RCC 7860 (cell line): ENCODE measurements around the gene ZNF205.
"Not testable (repeated sequence)": the region's sequence is repeated elsewhere in the genome, so short reads cannot be mapped to it uniquely, and the experiment has no call there.

Source experiments
- DNase-seq: peaks from one replicate; pipeline ENCODE4 v3.0.0-alpha.2; 2015; ENCODE audit warnings: low spot score
- FAIRE-seq: peaks from 2 replicates; lab custom pipeline; 2012; peaks lifted over from hg19 to GRCh38; lab: Jason Lieb, UNC

Gene ZNF205

DNA sequence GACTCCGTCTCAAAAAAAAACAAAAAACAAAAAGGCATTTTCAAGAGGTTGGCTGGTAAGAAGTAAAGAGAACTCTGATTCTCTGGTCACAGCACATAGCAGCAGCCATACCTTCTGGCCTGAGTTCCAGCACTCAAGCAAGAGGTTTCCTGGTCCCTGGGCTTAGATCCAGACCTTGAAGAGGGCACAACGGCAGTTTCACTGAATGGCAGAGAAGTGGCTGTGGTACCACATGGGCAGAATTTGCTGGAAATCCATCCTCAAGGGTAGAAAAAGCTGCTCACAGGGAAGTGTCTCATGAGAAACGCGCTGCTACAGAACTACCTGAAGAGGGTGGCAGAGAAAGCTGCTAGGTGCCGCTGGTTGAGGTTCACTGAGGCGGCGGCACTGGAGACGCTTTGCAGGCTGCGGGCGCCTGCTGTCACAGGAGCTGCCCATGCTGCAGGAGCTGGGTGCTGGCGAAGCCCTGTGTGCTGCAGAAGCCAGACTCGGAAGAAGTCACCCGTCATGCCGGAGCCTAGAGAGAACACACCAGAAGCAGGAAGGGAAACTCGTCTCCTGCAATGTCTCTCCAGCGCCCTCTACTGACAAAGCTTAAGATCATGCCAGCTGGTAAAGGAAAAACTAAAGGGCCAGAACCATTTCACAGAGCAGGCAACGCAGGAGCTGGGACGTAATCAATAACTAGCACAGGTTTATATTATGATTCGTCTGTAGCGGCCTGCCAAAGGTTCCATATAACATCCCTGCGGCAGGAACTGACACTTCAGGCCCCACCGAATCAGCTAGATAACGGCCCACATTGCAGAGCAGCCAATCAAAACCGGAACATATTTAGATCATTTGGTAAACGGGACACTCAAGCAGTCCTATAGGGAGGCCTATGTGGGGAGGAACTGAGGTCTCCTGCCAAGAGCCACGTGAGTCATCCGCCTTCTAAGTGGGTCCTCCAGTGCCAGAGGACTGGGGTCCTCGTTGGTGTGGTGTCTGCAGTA, 17.0 kb downstream of the ZNF205 start:
- DNase-seq (peak; percentile 66), FAIRE-seq (no peak)

DNA sequence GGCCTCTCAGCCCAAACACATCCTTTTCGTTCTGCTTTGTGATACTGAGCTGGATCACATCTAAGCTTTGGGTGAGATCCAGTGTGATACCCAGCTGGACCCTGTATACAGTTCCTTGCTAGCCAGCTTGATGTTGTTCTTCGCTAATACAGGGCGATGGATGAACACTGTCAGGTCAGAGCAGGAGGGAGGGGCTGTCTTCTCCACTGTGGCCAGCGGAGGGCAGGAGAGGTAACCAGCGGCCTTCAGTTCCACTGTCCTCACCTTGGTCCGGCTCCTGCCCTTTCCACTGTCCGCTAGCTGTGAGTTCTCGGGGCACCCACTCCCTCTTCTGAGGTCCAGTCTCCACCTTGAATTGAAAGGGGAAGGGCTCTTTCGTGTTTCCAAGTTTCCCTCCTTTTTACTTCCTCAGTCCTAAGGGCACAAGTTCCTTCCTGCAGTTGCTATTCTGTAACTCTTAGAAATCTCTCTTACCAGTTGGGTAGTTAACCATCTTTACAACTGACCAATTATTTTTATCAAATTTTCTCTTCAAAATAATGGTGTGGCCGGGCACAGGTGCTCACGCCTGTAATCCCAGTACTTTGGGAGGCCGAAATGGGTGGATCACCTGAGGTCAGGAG, 19.5 kb downstream of the ZNF205 start:
- peak; percentile 21 for DNase-seq
- no peak for FAIRE-seq

DNA sequence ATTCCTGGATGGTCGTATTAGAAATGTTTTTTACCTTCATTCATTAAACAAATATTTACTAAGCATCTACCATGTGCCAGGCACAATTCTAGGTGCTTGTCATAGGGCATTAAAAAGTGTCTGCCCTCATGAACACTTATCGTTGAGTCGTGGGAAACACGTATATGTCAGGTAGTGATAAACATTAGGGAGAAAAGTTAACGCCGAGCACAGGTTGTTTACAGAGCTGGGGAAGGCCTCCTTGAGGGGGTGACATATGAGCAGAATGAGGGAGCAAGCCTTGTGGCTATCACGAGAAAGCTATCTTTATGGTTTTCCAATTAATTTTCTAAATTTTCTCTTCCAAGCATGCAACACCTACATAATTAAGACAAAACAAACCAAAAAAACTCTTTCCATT, 21.5 kb downstream of the ZNF205 start:
- DNase-seq = no peak
- FAIRE-seq = no peak

DNA sequence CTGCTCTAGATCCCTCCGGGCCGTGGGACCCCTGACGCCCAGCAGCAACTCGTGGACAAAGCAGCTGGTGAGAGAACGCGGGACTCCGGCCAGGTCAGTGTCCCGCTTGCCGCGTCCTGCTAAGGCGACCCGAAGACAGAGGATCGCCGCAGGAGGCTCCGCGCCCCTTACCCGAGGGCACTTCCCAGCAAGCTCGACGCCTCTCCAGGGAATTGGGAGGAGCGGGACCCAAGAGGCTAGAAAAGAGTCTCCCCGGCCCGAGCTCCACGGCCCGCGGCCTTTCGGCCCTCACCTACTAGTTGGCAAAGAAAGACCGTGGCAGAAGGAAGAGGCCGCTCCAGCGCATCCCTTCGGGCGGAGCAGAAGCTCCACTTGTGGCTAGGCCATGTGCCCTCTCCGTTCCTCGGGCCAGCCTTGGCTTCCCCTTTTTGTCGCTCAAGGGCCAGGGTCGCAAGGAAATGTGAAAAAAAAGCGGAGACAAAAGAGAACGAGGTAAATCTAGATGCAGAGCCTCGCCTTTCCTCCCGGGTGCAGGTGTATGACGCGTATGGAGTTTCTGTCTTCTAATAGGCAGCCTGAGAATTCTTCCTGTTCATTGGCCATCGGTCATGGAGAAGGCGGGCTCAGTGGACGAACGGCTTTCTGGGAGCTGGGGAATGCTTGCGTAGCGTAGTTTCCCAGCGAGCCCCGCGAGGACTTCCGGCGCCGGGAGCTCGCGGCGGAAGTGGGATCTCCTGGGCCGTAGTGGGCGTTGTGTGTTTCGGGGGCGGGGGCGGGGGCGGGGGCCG, 22.1 kb downstream of the ZNF205 start, which contains the start of gene ZNF213:
Gene ZNF213 (plus strand): TSS at position 692 of the 788 bp plus-strand sequence. CDS start 2,252 bp downstream, outside the sequence.
- FAIRE-seq = peak; percentile 80
- peak; percentile 95 for DNase-seq

DNA sequence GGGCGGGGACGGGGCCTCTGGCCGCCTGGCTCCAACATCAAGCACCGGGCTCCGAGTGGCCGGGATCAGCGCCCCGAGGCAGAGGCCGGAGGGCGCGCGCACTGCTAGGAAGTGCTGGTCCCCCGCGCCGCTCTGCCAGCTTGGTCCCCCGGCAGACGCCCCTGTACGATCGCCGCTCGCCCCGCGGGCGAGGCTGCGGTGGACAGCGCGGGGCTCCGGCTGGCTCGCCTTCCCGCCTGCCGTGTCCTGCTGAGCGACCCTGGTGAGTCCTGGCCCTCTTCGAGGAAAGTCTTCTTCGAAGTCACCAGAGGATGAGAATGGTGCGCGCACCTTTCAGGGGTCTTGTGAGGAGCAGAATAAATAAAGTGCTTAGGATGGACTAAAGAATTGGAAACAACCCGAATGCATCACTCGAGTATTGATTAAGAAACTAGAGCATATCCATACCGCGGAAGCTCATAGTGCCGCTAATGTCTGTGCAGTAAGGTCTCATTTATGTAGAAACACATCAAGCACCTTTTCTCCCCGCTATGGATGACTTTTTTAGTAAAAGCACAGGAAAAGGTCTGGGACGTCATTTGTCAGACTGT, 22.8 kb downstream of the ZNF205 start:
- DNase-seq = no peak
- no peak for FAIRE-seq

DNA sequence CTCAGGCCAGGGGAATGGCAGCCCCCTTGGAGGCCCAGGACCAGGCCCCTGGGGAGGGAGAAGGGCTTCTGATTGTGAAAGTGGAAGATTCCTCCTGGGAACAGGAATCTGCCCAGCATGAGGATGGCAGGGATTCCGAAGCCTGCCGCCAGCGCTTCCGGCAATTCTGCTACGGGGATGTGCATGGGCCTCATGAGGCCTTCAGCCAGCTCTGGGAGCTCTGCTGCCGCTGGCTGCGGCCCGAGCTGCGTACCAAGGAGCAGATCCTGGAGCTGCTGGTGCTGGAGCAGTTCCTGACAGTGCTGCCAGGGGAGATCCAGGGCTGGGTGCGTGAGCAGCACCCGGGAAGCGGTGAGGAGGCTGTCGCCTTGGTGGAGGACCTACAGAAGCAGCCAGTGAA, 24.9 kb downstream of the ZNF205 start:
- no peak for DNase-seq
- FAIRE-seq = no peak

DNA sequence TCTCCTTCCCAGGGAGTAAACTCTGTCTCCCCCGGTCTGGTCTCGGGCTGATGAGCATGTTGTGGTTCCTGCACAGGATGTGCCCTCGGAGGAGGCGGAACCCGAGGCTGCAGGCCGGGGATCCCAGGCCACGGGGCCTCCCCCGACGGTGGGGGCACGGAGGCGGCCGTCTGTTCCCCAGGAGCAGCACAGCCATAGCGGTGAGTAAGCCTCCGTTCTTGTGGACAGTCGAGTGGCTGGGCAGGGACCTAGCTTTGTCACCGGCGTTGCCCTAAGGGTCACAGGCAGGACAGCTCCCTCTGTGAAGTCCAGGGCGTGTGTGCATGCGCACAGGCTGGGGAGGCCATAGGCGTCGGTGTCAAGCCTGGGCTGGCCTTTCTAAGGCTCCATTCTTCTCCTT, 26.0 kb downstream of the ZNF205 start:
- peak; percentile 19 for DNase-seq
- no peak for FAIRE-seq

DNA sequence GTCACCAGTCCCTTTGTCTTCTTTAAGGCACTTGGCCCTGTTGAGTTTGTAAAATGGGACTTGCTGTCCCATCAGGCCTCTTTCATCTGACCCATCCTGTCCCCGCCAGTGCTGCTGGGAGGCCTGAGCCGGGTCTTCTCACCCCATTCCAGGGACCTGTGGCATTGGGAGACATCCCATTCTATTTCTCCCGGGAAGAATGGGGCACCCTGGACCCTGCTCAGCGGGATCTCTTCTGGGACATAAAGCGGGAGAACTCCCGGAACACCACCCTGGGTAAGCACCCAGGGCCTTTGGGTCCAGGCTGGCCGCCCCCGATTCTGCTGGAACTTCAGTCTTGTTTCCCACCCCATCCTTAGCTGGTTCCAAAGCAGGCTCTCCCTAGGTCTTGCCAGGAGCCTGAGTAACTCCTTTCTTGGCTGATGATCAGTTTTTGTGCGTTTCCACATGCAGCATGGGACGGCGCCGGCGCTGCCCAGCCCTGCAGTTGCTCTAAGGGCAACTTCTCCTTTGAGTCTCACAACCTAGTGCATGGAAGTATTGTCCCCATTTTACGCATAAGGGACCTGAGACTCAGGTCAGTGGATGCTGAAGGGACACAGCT, 26.5 kb downstream of the ZNF205 start:
- FAIRE-seq (no peak), DNase-seq (no peak)

DNA sequence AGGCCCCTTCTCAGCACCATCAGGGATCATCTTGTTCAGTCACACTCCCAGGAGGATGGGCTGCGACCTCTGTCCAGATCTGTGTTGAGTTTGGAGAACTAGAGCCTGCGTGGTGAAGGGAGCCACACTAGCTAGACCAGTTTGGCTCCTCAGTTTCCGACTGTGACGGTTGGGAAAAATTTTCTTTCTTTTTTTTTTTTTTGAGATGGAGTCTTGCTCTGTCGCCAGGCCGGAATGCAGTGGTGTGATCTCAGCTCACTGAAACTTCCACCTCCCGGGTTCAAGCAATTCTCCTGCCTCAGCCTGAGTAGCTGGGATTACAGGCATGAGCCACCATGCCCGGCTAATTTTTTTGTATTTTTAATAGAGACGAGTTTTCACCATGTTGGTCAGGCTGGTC, 27.2 kb downstream of the ZNF205 start:
- not testable (repeated sequence) for DNase-seq, FAIRE-seq

DNA sequence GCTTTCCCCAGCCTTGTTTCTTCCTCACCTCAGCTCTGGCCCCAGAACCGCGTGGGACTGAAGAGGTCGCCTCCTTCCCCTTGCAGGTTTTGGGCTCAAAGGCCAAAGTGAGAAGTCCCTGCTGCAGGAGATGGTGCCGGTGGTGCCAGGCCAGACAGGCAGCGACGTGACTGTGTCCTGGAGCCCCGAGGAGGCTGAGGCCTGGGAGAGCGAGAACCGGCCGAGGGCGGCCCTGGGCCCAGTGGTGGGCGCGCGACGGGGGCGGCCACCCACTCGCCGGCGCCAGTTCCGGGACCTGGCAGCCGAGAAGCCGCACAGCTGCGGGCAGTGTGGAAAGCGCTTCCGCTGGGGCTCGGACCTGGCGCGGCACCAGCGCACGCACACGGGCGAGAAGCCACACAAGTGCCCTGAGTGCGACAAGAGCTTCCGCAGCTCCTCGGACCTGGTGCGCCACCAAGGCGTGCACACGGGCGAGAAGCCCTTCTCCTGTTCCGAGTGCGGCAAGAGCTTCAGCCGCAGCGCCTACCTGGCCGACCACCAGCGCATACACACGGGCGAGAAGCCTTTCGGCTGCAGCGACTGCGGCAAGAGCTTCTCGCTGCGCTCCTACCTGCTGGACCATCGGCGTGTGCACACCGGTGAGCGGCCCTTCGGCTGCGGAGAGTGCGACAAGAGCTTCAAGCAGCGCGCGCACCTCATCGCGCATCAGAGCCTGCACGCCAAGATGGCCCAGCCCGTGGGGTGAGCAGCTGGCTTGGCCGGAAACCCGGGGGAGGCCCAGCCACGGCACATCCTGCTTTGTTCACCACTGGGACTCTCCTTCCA, 28.4 kb downstream of the ZNF205 start:
- no peak for DNase-seq
- FAIRE-seq = no peak

DNA sequence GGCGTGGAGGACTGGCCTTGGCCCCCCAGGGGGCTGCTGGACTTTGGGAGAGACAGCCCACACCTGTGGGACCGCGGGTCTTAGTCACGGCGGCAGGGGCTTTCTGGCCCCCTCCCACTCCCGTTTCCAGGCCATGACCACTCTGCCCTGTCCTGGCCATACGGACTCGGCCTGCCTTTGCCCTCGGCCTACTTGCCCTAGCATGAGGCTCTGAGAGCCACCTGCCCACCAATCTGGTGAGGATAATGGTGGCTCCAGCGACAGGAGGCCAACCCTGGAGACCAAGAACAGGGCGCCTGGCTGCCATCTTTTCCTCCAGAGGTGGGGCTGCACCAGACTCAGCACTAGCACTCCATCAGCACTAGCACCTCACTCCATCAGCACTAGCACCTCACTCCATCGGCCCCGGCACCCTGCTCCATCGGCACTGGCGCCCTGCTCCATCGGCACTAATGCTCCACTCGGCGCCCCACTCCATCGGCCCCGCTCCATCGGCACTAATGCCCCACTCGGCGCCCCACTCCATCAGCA, 29.5 kb downstream of the ZNF205 start:
- no peak for FAIRE-seq
- DNase-seq = no peak

DNA sequence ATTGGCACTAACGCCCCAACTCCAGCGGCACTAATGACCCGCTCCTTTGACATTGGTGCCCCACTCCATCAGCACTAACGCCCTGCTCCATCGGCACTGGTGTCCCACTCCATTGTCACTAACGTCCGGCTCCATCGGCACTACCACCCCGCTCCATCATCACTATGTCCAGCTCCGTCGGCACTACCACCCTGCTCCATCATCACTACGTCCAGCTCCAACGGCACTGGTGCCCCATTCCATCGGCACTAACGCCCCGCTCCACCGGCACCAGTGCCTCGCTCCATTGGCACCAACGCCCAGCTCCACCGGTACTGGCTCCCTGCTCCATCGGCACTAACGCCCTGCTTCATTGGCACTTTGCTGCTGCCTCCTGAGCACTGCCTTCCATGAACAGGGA, 29.9 kb downstream of the ZNF205 start:
- DNase-seq (no peak), FAIRE-seq (no peak)

DNA sequence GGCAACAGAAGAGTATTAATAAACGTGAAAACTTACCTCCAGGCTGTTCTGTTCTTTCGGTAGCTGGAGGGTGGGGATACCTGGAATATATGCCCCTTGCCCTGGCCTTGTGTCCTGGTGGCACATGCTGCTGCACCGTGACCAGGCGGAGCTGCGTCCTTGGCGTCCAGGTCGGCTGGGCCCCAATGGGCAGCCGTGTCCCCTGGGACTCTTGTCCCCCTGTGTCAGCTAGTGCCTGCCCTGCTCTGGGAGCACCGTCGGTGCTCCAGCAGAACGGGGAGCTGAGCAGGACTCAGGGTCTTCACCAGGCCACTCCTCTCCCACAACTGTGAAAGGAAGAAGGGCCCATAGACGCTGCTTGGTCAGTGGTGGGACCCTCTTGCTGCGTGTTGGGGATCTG, 30.4 kb downstream of the ZNF205 start:
- DNase-seq = no peak

DNA sequence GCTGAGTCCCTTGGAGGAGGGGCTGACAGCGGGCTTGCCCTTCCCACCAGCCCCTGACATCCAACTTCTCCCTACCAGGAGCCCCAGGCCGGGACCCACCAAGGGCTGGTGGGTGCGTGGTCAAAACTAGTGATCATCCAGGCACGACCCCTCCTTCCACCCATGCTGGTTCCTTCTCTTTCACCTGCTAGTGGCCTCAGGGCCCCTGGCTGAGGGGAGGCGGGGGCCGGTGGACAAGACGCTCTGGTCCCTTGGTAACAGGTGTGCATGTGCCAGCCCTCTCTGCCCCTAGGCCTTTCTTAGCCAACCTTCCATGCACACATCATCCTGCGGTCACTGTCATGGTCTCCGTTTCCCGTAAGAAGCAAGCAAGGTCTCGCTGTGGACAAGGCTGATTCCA, 30.8 kb downstream of the ZNF205 start:
- no peak for DNase-seq
- no peak for FAIRE-seq

More for the DNA sequence above, 30.4 kb downstream of the ZNF205 start:
- FAIRE-seq = no peak

DNA sequence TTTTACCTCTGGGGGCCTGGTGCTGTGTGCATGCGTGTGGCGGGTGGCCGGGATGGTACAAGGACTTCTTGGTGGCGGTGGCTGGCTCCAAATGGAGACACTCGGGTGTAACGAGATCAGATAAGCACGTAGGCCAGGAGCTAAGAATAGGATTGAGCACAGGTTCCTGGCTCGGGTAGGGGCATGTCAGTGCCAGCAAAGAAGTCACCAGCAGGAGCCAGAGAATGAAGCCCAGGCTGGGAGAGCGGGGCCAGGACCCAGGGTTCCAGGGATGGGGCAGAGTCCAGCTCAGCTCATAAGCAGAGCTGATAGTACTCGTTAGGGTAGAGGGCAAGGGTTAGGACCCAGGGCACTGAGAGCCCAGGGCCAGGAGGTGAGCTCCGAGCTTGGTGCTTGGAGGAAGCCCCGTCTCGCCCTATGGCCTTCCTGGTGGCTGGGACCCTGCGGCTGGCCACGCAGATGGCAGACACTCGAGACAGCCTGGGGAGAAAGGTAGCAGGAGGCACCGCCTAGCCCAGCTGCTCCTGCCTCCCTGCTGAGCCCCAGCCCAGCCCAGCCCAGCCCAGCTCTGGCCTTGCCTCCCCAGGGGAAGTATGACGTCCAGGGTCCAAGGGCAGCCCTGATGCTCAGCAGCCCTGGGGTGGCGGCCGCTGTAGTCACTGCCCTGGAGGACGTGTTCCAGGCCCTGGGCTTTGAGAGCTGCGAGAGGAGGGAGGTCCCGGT, 31.4 kb downstream of the ZNF205 start:
- no peak for DNase-seq
- FAIRE-seq = no peak

DNA sequence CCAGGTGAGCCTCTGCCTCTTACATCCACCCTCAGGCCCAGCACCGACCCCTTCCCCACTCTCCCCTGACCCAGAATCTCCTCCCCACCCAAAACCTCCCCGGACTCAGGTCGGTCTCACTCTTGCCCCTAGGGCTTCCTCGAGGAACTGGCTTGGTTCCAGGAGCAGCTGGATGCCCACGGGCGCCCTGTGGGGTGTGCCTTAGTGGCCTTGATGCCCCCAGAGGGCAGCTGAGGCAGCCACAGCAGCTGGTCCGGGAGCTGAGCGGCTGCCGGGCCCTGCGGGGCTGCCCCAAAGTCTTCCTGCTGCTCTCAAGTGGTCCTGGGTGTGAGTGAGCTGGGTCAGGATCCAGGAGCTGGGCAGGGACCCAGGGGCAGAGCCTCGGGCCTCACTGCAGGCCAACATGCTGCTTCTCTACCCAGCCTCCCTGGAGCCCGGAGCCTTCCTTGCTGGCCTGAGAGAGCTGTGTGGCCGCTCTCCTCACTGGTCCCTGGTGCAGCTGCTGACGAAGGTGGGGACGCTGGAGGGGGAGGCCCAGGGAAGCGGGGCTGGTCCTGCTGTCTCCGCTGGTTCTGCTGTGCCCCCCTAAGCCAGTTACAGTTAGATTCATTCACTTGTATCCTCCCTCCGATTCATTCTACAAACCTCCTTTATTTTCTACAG, 32.1 kb downstream of the ZNF205 start:
- FAIRE-seq = no peak
- no peak for DNase-seq

DNA sequence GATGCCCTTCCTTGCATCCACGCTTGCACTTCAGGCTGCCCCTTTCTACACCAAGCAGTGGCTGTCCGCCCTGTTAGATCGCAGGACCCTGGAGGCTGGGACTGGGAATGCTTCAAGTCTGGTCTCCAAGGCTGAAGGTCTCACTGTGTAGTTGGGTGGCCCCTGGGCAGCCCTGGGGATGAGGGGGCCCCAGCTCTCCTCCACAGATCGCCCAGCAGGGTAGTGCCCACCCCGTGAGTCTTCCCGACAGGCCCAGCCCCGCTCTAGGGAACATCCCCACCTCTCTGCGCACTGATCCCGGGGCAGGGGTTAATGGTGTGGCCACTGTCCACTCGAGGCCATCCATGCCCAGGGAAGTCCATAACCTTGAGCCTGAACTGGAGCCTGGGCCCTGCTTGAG, 32.8 kb downstream of the ZNF205 start:
- DNase-seq = no peak
- no peak for FAIRE-seq

DNA sequence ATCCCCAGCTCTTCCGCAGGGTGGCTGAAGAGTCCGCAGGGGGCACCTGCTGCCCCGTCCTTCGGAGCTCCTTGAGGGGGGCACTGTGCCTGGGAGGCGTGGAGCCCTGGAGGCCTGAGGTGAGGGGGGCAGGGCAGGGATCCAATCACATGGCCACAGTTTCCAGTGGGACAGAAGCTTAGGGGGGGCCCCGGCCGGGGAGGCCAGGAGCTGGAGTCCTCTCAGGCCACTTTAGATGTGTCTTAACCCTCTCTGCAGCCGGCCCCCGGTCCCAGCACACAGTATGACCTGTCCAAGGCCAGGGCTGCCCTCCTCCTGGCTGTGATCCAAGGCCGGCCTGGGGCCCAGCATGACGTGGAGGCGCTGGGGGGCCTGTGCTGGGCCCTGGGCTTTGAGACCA, 33.3 kb downstream of the ZNF205 start:
- FAIRE-seq = no peak

More for the DNA sequence above, 33.3 kb downstream of the ZNF205 start:
- DNase-seq = no peak
